GM19035 (cell line): ENCODE results near the gene CERS2.

ENCODE experiments used
- ATAC-seq: cut with Tn5 transposase; IDR thresholded peaks from one replicate; pipeline ENCODE4 v1.9.1; 2021; ENCODE audit not compliant: unreplicated experiment

The CERS2 gene

DNA sequence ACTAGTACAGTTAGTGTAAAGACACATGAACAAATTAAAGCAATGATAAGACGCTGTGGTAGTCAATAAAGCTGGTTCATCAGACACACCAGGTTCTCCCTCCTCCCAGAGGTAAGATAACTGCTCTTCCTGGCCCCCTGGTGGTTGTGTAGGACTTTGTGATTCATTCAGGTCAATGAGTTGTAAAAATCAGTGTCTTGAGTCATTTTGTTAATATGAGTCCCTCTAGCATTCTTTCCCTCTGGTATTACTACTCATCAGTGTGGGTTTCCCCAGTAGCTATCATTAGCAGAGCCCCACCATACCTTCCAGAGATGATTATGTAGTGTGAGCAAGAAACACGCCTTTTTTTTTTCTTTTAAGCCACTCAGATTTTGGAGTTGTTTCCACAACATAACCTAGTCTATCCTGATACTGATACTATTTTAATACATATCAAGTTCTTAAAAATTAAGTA is 52.1 kb downstream of the CERS2 start:
- ATAC-seq = no peak

- ATAC-seq = no peak
These were observed 57.2 kb downstream of the CERS2 start for GRCh38 chr1:150917387-150917786.
